MM.1S (cell line): Measurements from ENCODE around the gene CDC14C.

ENCODE experiments used
- CTCF ChIP-seq: fragments of 300-600 bp; sonication (generic); IDR thresholded peaks from 2 replicates; pipeline ENCODE4 v1.5.1; 2016; ENCODE audit warnings: antibody characterized with exemption, low read length, mixed read lengths
- EZH2 ChIP-seq: fragments of 300-600 bp; sonication (generic); optimal IDR thresholded peaks from 2 replicates; pipeline ENCODE3; 2017; ENCODE audit warnings: low read depth, mild to moderate bottlenecking, antibody characterized with exemption, low read length, mixed read lengths

- TF ChIP-seq CTCF = peak; percentile 50
- no peak for TF ChIP-seq EZH2
These were observed 49.1 kb upstream of the CDC14C start for GRCh38 chr7:48875045-48875916.
